Ureter (tissue), 1 donor: Measurements from ENCODE around the gene RNF26. TPM values are rescaled to one million over a fixed set of nuclear protein-coding genes. Genes with fewer than 3 reads are reported as not detected.

Source experiments
- DNase-seq: peaks from one replicate; pipeline ENCODE4 v3.0.0-alpha.2; 2020; ENCODE audit warnings: low spot score
- total RNA-seq: library from RNA; stranded (reverse); gene quantifications from one replicate; pipeline ENCODE4 v1.2.4, GENCODE V29; 2023
- donor health status: DM: yes; HTN: yes; CAD: no.

RNF26 gene
- total RNA-seq, 1 donor from 2014 or later = 23.1 TPM

GRCh38 chr11:119316016-119316728 is 18.2 kb upstream of the RNF26 start:
- DNase-seq = no peak

GRCh38 chr11:119316729-119317591 is 17.4 kb upstream of the RNF26 start, which contains the start of gene MCAM:
MCAM (minus strand) TSS chr11:119317130; CDS start chr11:119317101, 29 bp downstream.
- DNase-seq = no peak

- no peak for DNase-seq
These were observed 16.6 kb upstream of the RNF26 start for GRCh38 chr11:119317592-119318239.

GRCh38 chr11:119318240-119319135 is 15.8 kb upstream of the RNF26 start:
- no peak for DNase-seq

GRCh38 chr11:119319136-119319699 is 15.1 kb upstream of the RNF26 start:
- DNase-seq = no peak

- no peak for DNase-seq
These were observed 14.6 kb upstream of the RNF26 start for GRCh38 chr11:119319700-119320239.

GRCh38 chr11:119320240-119320775 is 14.0 kb upstream of the RNF26 start:
- DNase-seq = no peak

GRCh38 chr11:119320776-119321524 is 13.4 kb upstream of the RNF26 start:
- no peak for DNase-seq

- DNase-seq = no peak
These were observed 12.0 kb upstream of the RNF26 start for GRCh38 chr11:119322360-119322739.

GRCh38 chr11:119322921-119323531 is 11.3 kb upstream of the RNF26 start:
- no peak for DNase-seq

GRCh38 chr11:119323532-119324033 is 10.7 kb upstream of the RNF26 start:
- DNase-seq = no peak

- DNase-seq = no peak
These were observed 10.1 kb upstream of the RNF26 start for GRCh38 chr11:119324189-119324588.

- DNase-seq = no peak
These were observed 5.0 kb upstream of the RNF26 start for GRCh38 chr11:119329320-119329719.

- no peak for DNase-seq
These were observed 4.1 kb upstream of the RNF26 start for GRCh38 chr11:119330237-119330636.

- no peak for DNase-seq
These were observed 2.1 kb upstream of the RNF26 start for GRCh38 chr11:119332111-119332765.

- DNase-seq = no peak
These were observed 846 bp downstream of the RNF26 start for GRCh38 chr11:119335091-119335654.

- no peak for DNase-seq
These were observed 1.6 kb downstream of the RNF26 start for GRCh38 chr11:119335655-119336543.
